ENCODE measurements around the gene ZNF425. TPM values are rescaled to one million over a fixed set of nuclear protein-coding genes. Genes with fewer than 3 reads are reported as not detected.

ZNF425 gene
- total and polyA plus RNA-seq, 9 of the 15 experiments (the other 6 are each of a cell fraction or from before 2014, with no cell fraction given) = 0.03 to 0.89 (median 0.54) TPM

DNA sequence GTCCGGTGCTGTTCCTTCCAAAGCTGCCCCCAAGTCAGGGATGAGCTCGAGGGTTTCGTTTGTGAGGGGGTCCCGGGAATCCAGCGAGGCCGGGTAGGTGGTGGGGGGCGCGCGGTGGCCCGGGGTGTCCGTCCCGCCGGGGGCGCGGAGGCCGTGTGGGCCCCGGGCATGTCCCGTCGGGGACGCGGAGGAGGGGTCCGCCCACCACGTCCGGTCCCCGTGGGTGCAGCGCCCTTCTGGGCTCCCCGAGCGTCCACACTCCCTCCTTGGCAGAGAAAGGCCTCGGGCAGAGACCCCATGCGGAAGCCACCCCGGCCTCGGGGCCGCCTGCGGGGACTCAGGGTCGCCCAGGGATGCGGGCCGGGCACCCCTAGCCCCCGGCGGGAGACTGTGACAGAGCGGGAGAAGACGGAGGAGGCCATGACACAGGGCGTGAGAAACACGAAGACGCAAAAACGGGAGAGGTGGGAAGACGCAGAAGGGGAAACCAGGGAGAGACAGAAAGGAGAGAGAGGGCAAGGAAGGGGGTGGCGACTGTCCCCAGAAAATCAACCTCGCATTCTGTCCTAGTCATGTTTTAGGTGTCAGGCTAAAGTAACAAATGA lies 640 bp upstream of the ZNF425 start (continued):
- TF ChIP-seq, protein P1, sequence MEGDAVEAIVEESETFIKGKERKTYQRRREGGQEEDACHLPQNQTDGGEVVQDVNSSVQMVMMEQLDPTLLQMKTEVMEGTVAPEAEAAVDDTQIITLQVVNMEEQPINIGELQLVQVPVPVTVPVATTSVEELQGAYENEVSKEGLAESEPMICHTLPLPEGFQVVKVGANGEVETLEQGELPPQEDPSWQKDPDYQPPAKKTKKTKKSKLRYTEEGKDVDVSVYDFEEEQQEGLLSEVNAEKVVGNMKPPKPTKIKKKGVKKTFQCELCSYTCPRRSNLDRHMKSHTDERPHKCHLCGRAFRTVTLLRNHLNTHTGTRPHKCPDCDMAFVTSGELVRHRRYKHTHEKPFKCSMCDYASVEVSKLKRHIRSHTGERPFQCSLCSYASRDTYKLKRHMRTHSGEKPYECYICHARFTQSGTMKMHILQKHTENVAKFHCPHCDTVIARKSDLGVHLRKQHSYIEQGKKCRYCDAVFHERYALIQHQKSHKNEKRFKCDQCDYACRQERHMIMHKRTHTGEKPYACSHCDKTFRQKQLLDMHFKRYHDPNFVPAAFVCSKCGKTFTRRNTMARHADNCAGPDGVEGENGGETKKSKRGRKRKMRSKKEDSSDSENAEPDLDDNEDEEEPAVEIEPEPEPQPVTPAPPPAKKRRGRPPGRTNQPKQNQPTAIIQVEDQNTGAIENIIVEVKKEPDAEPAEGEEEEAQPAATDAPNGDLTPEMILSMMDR (IDR thresholded peaks at IDR 0.05 in 2 of 3, conservative IDR thresholded peaks at IDR 0.05 in 1 of 3; ENCODE audit: insufficient read depth in 2 of 3, low read depth in 1 of 3, low read length in 3 of 3) = no peak
- TF ChIP-seq SNAPC5 (CRISPR knock-in tag; IDR thresholded peaks at IDR 0.05) = no peak
- TF ChIP-seq NR3C1 (CRISPR knock-in tag; IDR thresholded peaks at IDR 0.05) = peak; percentile 75; the same call in 1 of the 2 replicates
- no peak for TF ChIP-seq REST (IDR thresholded peaks at IDR 0.05; ENCODE audit: borderline replicate concordance)
- 0 out of 2 replicates have a peak, but pooled peaks have one; percentile 3 for TF ChIP-seq REST (CRISPR knock-in tag; IDR thresholded peaks at IDR 0.05; ENCODE audit: low read depth)
- TF ChIP-seq ZNF398 (CRISPR knock-in tag; IDR thresholded peaks at IDR 0.05) = no peak
- no peak for TF ChIP-seq NR2C1 (IDR thresholded peaks at IDR 0.05)
- no peak for TF ChIP-seq NR2C1 (tag; IDR thresholded peaks at IDR 0.05)
- TF ChIP-seq, protein P2, sequence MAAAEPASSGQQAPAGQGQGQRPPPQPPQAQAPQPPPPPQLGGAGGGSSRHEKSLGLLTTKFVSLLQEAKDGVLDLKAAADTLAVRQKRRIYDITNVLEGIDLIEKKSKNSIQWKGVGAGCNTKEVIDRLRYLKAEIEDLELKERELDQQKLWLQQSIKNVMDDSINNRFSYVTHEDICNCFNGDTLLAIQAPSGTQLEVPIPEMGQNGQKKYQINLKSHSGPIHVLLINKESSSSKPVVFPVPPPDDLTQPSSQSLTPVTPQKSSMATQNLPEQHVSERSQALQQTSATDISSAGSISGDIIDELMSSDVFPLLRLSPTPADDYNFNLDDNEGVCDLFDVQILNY (CRISPR knock-in tag; IDR thresholded peaks at IDR 0.05) = no peak
- no peak for TF ChIP-seq EP400 (IDR thresholded peaks at IDR 0.05)
- TF ChIP-seq ZNF133 (CRISPR knock-in tag; IDR thresholded peaks at IDR 0.05) = no peak
- no peak; the same call in 1 of the 2 replicates for TF ChIP-seq KLF1 (tag; IDR thresholded peaks at IDR 0.05)
- TF ChIP-seq RBM17 (IDR thresholded peaks at IDR 0.05; ENCODE audit: borderline replicate concordance, low read depth, low read length) = no peak
- no peak for TF ChIP-seq TOE1 (IDR thresholded peaks at IDR 0.05; ENCODE audit: borderline replicate concordance)
- TF ChIP-seq TOE1 (CRISPR knock-in tag; IDR thresholded peaks at IDR 0.05; ENCODE audit: borderline replicate concordance, low read depth) = no peak

Data from K562 (cell line).